ENCODE data around the gene ITGB8.

ITGB8 gene

GRCh38 chr7:20287317-20287716 lies 43.4 kb upstream of the ITGB8 start:
- Histone ChIP-seq H3K9me3 (ENCODE audit: severe bottlenecking) (no peaks in the 10 kb centered on the region), H3K27ac (no peak overlapping the region), H3K36me3 (no peaks in the 10 kb centered on the region), H3K27me3 (ENCODE audit: insufficient read depth, low read depth, severe bottlenecking) (no peaks in the 10 kb centered on the region), H3K4me3 (ENCODE audit: low read depth, low read length) (no peak overlapping the region)
- no peak for TF ChIP-seq CTCF (IDR thresholded peaks at IDR 0.05; ENCODE audit: low read depth, low read length)
- DNase-seq = no peak

GRCh38 chr7:20288036-20288435 lies 42.7 kb upstream of the ITGB8 start:
- no peak for DNase-seq
- no peaks in the 10 kb centered on the region for H3K36me3 ChIP-seq
- no peak overlapping the region for H3K27ac ChIP-seq
- H3K4me3 ChIP-seq (ENCODE audit: low read depth, low read length) = no peak overlapping the region
- no peak for TF ChIP-seq CTCF (IDR thresholded peaks at IDR 0.05; ENCODE audit: low read depth, low read length)
- no peaks in the 10 kb centered on the region for H3K9me3 ChIP-seq (ENCODE audit: severe bottlenecking)
- H3K27me3 ChIP-seq (ENCODE audit: insufficient read depth, low read depth, severe bottlenecking) = no peaks in the 10 kb centered on the region

DNA sequence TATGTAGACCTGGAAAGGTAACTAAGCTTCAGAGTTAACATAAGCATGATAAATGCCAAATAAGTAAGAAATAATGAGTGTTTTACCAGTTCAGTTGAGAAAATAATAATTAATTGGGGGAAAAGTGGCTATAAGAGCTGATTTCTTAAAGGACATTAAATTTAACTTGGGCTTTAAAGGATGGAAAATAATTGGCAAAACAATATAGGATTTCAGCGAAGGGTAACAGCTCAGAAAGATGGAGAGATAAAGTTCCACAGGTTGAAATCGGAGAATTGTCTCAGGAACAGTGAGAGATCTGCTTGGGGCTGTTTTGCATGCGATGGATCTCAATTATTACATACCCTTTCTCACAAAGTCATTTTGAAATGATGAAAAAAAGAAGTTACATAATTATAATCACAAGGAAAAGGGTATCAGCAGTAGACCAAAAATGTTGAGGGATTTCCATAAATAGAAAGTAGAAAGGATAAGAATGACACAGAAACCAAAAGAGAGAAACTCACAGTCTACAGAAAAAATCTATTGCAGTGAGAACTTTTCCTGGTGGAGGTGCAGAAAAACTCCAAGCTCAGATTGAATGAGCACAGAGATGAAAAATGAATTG lies 40.1 kb upstream of the ITGB8 start:
- no peak for DNase-seq
- TF ChIP-seq CTCF (IDR thresholded peaks at IDR 0.05; ENCODE audit: low read depth, low read length) = no peak
- Histone ChIP-seq H3K27ac (no peak overlapping the region), H3K36me3 (no peaks in the 10 kb centered on the region), H3K4me3 (ENCODE audit: low read depth, low read length) (no peak overlapping the region), H3K27me3 (ENCODE audit: insufficient read depth, low read depth, severe bottlenecking) (no peaks in the 10 kb centered on the region), H3K9me3 (ENCODE audit: severe bottlenecking) (no peaks in the 10 kb centered on the region)

- no peak for TF ChIP-seq CTCF (IDR thresholded peaks at IDR 0.05; ENCODE audit: low read depth, low read length)
- Histone ChIP-seq H3K36me3 (no peaks in the 10 kb centered on the region), H3K27ac (no peak overlapping the region), H3K4me3 (ENCODE audit: low read depth, low read length) (no peak overlapping the region), H3K27me3 (ENCODE audit: insufficient read depth, low read depth, severe bottlenecking) (no peaks in the 10 kb centered on the region), H3K9me3 (ENCODE audit: severe bottlenecking) (no peaks in the 10 kb centered on the region)
- DNase-seq = no peak
Measured at GRCh38 chr7:20293336-20293735, 37.4 kb upstream of the ITGB8 start.

GRCh38 chr7:20296444-20296843 lies 34.3 kb upstream of the ITGB8 start:
- Histone ChIP-seq H3K27me3 (ENCODE audit: insufficient read depth, low read depth, severe bottlenecking) (no peaks in the 10 kb centered on the region), H3K4me3 (ENCODE audit: low read depth, low read length) (no peak overlapping the region), H3K27ac (no peak overlapping the region), H3K36me3 (no peaks in the 10 kb centered on the region), H3K9me3 (ENCODE audit: severe bottlenecking) (no peaks in the 10 kb centered on the region)
- DNase-seq = no peak
- TF ChIP-seq CTCF (IDR thresholded peaks at IDR 0.05; ENCODE audit: low read depth, low read length) = no peak

GRCh38 chr7:20296901-20297300 lies 33.8 kb upstream of the ITGB8 start:
- Histone ChIP-seq H3K27me3 (ENCODE audit: insufficient read depth, low read depth, severe bottlenecking) (no peaks in the 10 kb centered on the region), H3K9me3 (ENCODE audit: severe bottlenecking) (no peaks in the 10 kb centered on the region), H3K36me3 (no peaks in the 10 kb centered on the region), H3K4me3 (ENCODE audit: low read depth, low read length) (no peak overlapping the region), H3K27ac (no peak overlapping the region)
- no peak for DNase-seq
- TF ChIP-seq CTCF (IDR thresholded peaks at IDR 0.05; ENCODE audit: low read depth, low read length) = no peak
